Naive thymus-derived CD4-positive, alpha-beta T cell (primary cell): ENCODE data around the gene TMPRSS6. TPM values are rescaled to one million over a fixed set of nuclear protein-coding genes. Genes with fewer than 3 reads are reported as not detected.
"Not testable (repeated sequence)": the region's sequence is repeated elsewhere in the genome, so short reads cannot be mapped to it uniquely, and the experiment has no call there.

Source experiments
- ATAC-seq: fragments of 150-1000 bp; cut with Tn5 transposase; 2 replicates; pipeline ENCODE4 v1.10.0; 2021; ENCODE audit warnings: mild to moderate bottlenecking, moderate library complexity
- CTCF ChIA-PET: fragments of 350-600 bp; sonication (Branson Sonifier 250); formaldehyde crosslinking; loops from one replicate; lab custom pipeline; 2021; ENCODE audit warnings: antibody characterized with exemption; lab: Charles Lee
- POLR2A ChIA-PET: fragments of 350-600 bp; sonication (Branson Sonifier 250); formaldehyde crosslinking; loops from one replicate; lab custom pipeline; 2021; ENCODE audit warnings: antibody characterized with exemption, inconsistent platforms; lab: Charles Lee
- DNase-seq, 9 donors: peaks; one replicate each; pipeline versions ENCODE4 v3.0.0 to v3.0.0-alpha.2; 2020 to 2022; ENCODE audit warnings: mixed read lengths in 1 of 9
- H3K27ac ChIP-seq: one replicate; pipeline ENCODE4 v1.7.0; 2013; ENCODE audit warnings: mild to moderate bottlenecking, low read depth, low read length, moderate library complexity
- H3K27me3 ChIP-seq, 2 donors: one replicate each; pipeline ENCODE4 v1.7.0; 2013; ENCODE audit warnings: low read length in 2 of 2, mild to moderate bottlenecking in 2 of 2, moderate library complexity in 2 of 2; ENCODE audit not compliant: control insufficient read depth in 2 of 2, insufficient read depth in 2 of 2
- H3K36me3 ChIP-seq, 3 experiments: 1 replicate in 2 of 3; 2 replicates in 1 of 3; pipeline ENCODE4 v1.7.0; 2013; ENCODE audit warnings: low read length in 3 of 3, mild to moderate bottlenecking in 3 of 3, moderate library complexity in 1 of 3; ENCODE audit not compliant: insufficient read depth in 3 of 3, control insufficient read depth in 2 of 3
- H3K4me1 ChIP-seq, 2 donors: one replicate each; pipeline ENCODE4 v1.7.0; 2013; ENCODE audit warnings: low read length in 2 of 2, mild to moderate bottlenecking in 2 of 2, moderate library complexity in 1 of 2; ENCODE audit not compliant: control insufficient read depth in 2 of 2, insufficient read depth in 2 of 2
- H3K4me3 ChIP-seq: 2 replicates; pipeline ENCODE4 v1.7.0; 2013; ENCODE audit warnings: mild to moderate bottlenecking, low read length
- H3K9me3 ChIP-seq, 3 experiments: 1 replicate in 2 of 3; 2 replicates in 1 of 3; pipeline ENCODE4 v1.7.0; 2013; ENCODE audit warnings: low read length in 3 of 3; ENCODE audit not compliant: control insufficient read depth in 2 of 3
- H3K27ac Mint-ChIP-seq, 9 donors: one replicate each; pipeline ENCODE4 v1.8.0; 2020 to 2022; ENCODE audit warnings: mixed read lengths in 9 of 9, mild to moderate bottlenecking in 8 of 9, moderate library complexity in 5 of 9, inconsistent platforms in 2 of 9
- H3K27me3 Mint-ChIP-seq, 5 donors: one replicate each; pipeline ENCODE4 v1.8.0; 2021 to 2022; ENCODE audit warnings: mixed read lengths in 5 of 5, mild to moderate bottlenecking in 1 of 5
- H3K36me3 Mint-ChIP-seq, 5 donors: one replicate each; pipeline ENCODE4 v1.8.0; 2020 to 2022; ENCODE audit warnings: mixed read lengths in 5 of 5, mild to moderate bottlenecking in 3 of 5, inconsistent platforms in 1 of 5
- H3K4me1 Mint-ChIP-seq, 7 donors: one replicate each; pipeline ENCODE4 v1.8.0; 2020 to 2022; ENCODE audit warnings: mixed read lengths in 7 of 7, mild to moderate bottlenecking in 3 of 7, inconsistent platforms in 1 of 7
- H3K4me3 Mint-ChIP-seq, 10 donors: one replicate each; pipeline ENCODE4 v1.8.0; 2020 to 2022; ENCODE audit warnings: mild to moderate bottlenecking in 10 of 10, mixed read lengths in 10 of 10, moderate library complexity in 6 of 10, inconsistent platforms in 2 of 10
- H3K9me3 Mint-ChIP-seq, 11 donors: one replicate each; pipeline ENCODE4 v1.8.0; 2020 to 2022; ENCODE audit warnings: mixed read lengths in 11 of 11, mild to moderate bottlenecking in 4 of 11, inconsistent platforms in 1 of 11, moderate library complexity in 1 of 11
- intact Hi-C, 2 donors: fragments of 100-400 bp; cut with micrococcal nuclease; formaldehyde crosslinking; loops; one replicate each; pipeline ENCODE4 v1.15.1; 2023
- polyA plus RNA-seq, 2 donors: library from polyadenylated mRNA; unstranded; fragments of 300-500 nt; fragmentation: Illumina TruSeq; gene quantifications; one replicate each; pipeline ENCODE4 v1.2.3, GENCODE V29; 2021
- total RNA-seq, 6 experiments: library from RNA in 5 of 6; stranded (reverse) in 5 of 6; gene quantifications; 1 replicate in 5 of 6; 2 replicates in 1 of 6; pipeline ENCODE4 v1.2.3 and lab custom pipeline; 2021 to 2026

TMPRSS6 gene
- total and polyA plus RNA-seq, 7 experiments from 2014 or later: 0.22 to 3.2 (median 0.32) TPM; not detected in 2

DNA sequence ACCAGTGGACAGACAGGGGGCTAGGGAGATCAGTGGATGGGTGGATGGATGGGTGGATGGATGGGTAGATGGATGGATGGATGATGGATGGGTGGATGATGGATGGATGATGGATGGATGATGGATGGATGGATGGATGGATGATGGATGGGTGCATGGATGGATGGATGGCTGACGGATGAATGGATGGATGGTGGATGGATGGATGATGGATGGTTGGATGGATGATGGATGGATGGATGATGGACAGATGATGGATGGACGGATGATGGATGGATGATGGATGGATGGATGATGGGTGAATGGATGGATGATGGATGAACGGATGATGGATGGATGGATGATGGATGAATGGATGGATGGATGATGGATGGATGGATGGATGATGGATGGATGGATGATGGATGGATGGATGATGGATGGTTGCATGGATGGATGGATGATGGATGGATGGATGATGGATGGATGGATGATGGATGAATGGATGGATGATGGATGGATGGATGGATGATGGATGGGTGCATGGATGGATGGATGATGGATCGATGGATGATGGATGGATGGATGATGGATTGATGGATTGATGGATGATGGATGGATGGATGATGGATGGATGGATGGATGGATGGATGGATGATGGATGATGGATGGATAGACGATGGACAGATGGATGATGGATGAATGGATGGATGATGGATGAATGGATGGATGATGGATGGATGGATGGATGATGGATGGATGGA is 37.5 kb downstream of the TMPRSS6 start:
- intact Hi-C loops: loop anchor here (10.0 kb wide), 2 partner anchors 353 to 413 kb away; partner anchors contain the start of genes ELFN2 (in 1 of the 2) and MFNG (in 1 of the 2)
- H3K4me1 ChIP-seq, DNase-seq, CTCF ChIA-PET, H3K27ac ChIP-seq, H3K9me3 Mint-ChIP-seq, H3K36me3 ChIP-seq, ATAC-seq, H3K4me1 Mint-ChIP-seq, H3K36me3 Mint-ChIP-seq, H3K4me3 Mint-ChIP-seq, H3K27me3 ChIP-seq, H3K9me3 ChIP-seq, H3K4me3 ChIP-seq, H3K27ac Mint-ChIP-seq, POLR2A ChIA-PET: not testable (repeated sequence)
- peaks cover 8 to 28% (median 16%) of the 10 kb centered on the region in 5 donors for H3K27me3 Mint-ChIP-seq

DNA sequence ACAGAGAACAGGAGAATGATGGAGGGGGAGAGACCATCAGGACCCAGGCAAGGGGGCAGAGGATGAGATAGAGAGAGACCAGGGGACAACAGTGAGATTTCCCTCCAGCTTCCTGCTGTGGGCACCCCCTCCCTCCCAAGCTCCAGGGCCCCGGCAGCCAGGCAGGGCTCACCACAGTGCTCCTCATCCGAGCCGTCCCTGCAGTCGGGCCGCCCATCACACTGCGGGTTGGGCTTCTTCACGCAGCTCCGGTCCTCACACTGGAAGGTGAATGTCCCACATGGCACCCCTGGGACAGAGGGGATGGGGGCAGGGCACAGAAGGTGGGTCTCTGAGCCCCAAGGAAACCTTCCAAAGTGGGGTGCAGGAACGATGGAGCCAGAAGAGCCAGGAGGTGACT is 38.8 kb downstream of the TMPRSS6 start:
- Histone ChIP-seq H3K27ac (no peak overlapping the region), H3K4me1 (no peaks in the 10 kb centered on the region), H3K36me3 (no peaks in the 10 kb centered on the region), H3K27me3 (peaks cover 0 to 4% of the 10 kb centered on the region in 2 donors), H3K4me3 (no peak overlapping the region), H3K9me3 (no peaks in the 10 kb centered on the region)
- Mint-ChIP-seq H3K36me3 (peaks cover 0 to 1% (median 0%) of the 10 kb centered on the region in 5 donors), H3K4me1 (peaks cover 0 to 3% (median 0%) of the 10 kb centered on the region in 7 donors), H3K9me3 (no peaks in the 10 kb centered on the region), H3K4me3 (no peak overlapping the region), H3K27ac (no peak overlapping the region), H3K27me3 (peaks cover 8 to 26% (median 15%) of the 10 kb centered on the region in 5 donors)
- DNase-seq (no peak), ATAC-seq (no peak)
- ChIA-PET POLR2A (interaction anchor here (0.7 kb wide), 2 partner anchors 168 to 359 kb away, joined by 3 read pairs; no protein-coding TSS in a partner anchor), CTCF (no interaction called here)
- intact Hi-C loops: loop anchor here (10.0 kb wide), 2 partner anchors 354 to 414 kb away; partner anchors contain the start of genes ELFN2 (in 1 of the 2) and MFNG (in 1 of the 2)

DNA sequence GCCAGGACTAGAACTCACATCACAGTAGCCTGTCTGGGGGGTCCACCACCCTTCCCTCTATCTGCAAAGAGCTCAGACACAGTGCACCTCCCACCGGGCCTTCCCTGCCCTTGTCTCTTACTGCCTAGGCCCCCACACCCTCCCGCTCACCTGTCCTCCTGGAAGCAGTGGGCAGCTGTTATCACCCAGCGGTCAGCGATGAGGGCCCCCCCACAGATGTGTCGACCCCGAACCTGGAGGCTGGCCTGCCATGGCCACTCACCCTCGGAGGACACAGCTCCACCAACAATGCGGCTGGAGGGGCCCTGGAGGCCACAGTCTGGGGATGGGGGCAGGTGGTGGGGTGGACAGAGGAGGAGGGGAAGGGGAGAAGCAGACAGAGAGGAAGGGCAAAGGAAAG is 39.2 kb downstream of the TMPRSS6 start:
- CTCF ChIA-PET: no interaction called here
- POLR2A ChIA-PET: interaction anchor here (0.7 kb wide), 1 partner anchor 168 kb away, joined by 3 read pairs; no protein-coding TSS in a partner anchor
- H3K4me1 Mint-ChIP-seq: peaks cover 0 to 3% (median 0%) of the 10 kb centered on the region in 7 donors
- ATAC-seq (no peak), DNase-seq (no peak)
- Histone ChIP-seq H3K4me1 (no peaks in the 10 kb centered on the region), H3K36me3 (no peaks in the 10 kb centered on the region), H3K9me3 (no peaks in the 10 kb centered on the region), H3K27ac (no peak overlapping the region), H3K4me3 (no peak overlapping the region), H3K27me3 (peaks cover 0 to 4% of the 10 kb centered on the region in 2 donors)
- no peak overlapping the region for H3K27ac Mint-ChIP-seq
- H3K27me3 Mint-ChIP-seq: peaks cover 8 to 23% (median 12%) of the 10 kb centered on the region in 5 donors
- intact Hi-C loops: loop anchor here (10.0 kb wide), 2 partner anchors 354 to 414 kb away; partner anchors contain the start of genes ELFN2 (in 1 of the 2) and MFNG (in 1 of the 2)
- no peak overlapping the region for H3K4me3 Mint-ChIP-seq
- peaks cover 0 to 1% (median 0%) of the 10 kb centered on the region in 5 donors for H3K36me3 Mint-ChIP-seq
- H3K9me3 Mint-ChIP-seq: no peaks in the 10 kb centered on the region

DNA sequence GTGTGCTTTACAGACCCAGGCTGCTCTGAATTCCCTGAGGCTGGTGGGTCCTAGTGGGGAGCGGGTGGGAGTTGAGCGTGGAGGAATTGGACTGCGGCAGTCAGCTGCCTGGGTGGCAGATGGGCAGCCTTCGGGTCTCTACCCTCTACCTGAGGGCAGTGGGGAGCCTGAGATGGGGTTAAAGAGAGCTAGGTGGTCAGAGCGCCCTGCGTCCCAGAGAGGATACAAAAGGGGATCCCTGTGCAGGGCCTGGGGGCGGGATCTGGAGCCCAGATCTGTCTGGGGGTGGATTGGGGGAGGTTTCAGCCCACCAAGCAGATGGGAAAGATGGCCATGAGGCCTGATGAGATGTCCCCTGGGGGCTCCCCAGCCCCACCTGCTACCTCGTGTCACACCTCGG is 39.8 kb downstream of the TMPRSS6 start:
- Histone ChIP-seq H3K4me3 (no peak overlapping the region), H3K36me3 (no peaks in the 10 kb centered on the region), H3K27ac (no peak overlapping the region), H3K9me3 (no peaks in the 10 kb centered on the region), H3K4me1 (no peaks in the 10 kb centered on the region), H3K27me3 (peaks cover 0 to 4% of the 10 kb centered on the region in 2 donors)
- Mint-ChIP-seq H3K4me3 (no peak overlapping the region), H3K27me3 (peaks cover 8 to 23% (median 12%) of the 10 kb centered on the region in 5 donors), H3K36me3 (peaks cover 0 to 1% (median 0%) of the 10 kb centered on the region in 5 donors), H3K9me3 (no peaks in the 10 kb centered on the region), H3K4me1 (peaks cover 0 to 2% (median 0%) of the 10 kb centered on the region in 7 donors), H3K27ac (no peak overlapping the region)
- DNase-seq (no peak), ATAC-seq (no peak)
- ChIA-PET CTCF (no interaction called here), POLR2A (no interaction called here)
- intact Hi-C loops: loop anchor here (10.0 kb wide), 2 partner anchors 355 to 415 kb away; partner anchors contain the start of genes ELFN2 (in 1 of the 2) and MFNG (in 1 of the 2)

DNA sequence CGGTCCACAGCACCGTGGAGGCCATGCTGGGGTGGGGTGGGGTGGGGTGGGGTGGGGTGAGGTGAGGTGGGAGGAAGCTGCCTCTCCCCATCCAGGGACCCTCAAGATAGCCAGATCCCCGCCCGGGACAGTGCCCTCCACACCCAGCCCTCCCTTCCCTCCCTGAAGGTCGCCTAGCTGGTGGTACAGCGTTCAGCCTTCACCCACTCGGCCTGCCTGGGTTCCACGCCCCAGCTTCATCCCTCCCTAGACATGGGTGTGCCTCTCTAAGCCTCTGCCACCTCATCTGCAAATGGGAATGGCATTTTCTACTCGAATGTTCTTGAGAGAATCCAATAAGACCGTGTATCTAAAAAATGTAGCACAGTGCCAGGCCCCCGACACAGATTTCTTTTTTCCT is 40.2 kb downstream of the TMPRSS6 start:
- no peaks in the 10 kb centered on the region for H3K36me3 ChIP-seq
- Mint-ChIP-seq H3K4me1 (peaks cover 0 to 4% (median 0%) of the 10 kb centered on the region in 7 donors), H3K36me3 (peaks cover 0 to 1% (median 0%) of the 10 kb centered on the region in 5 donors), H3K9me3 (no peaks in the 10 kb centered on the region), H3K27ac (no peak overlapping the region), H3K4me3 (no peak overlapping the region), H3K27me3 (peaks cover 8 to 23% (median 12%) of the 10 kb centered on the region in 5 donors)
- ChIA-PET CTCF (no interaction called here), POLR2A (no interaction called here)
- ATAC-seq (no peak), DNase-seq (no peak)
- H3K4me3 ChIP-seq: no peak overlapping the region
- H3K9me3 ChIP-seq: no peaks in the 10 kb centered on the region
- peaks cover 0 to 4% of the 10 kb centered on the region in 2 donors for H3K27me3 ChIP-seq
- intact Hi-C loops: no loop called here
- H3K27ac ChIP-seq: no peak overlapping the region
- no peaks in the 10 kb centered on the region for H3K4me1 ChIP-seq

DNA sequence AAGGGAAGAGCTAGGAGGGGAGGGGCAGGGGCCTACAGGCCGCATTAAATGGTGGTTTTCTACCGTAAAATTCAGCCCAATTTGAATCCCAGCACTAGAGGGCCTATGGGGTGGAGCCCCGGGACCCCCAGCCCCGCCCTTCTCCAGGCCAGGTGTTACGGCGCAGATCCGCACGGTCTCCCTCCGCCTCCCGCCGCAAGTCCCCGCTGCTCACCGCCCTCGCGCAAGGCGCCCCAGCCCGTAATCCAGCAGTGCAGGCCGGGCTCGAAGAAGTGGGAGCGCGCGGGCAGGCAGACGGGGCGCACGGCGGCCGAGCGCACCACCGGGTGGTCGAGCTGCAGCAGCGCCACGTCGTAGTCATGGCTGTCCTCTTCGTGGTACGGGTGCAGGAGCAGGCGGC is 40.7 kb downstream of the TMPRSS6 start:
- no peaks in the 10 kb centered on the region for H3K36me3 ChIP-seq
- H3K4me3 Mint-ChIP-seq: no peak overlapping the region
- intact Hi-C loops: no loop called here
- no peak overlapping the region for H3K4me3 ChIP-seq
- ATAC-seq: no peak
- no peak for DNase-seq
- no peaks in the 10 kb centered on the region for H3K9me3 ChIP-seq
- CTCF ChIA-PET: no interaction called here
- no peak overlapping the region for H3K27ac Mint-ChIP-seq
- peaks cover 0 to 1% (median 0%) of the 10 kb centered on the region in 5 donors for H3K36me3 Mint-ChIP-seq
- H3K4me1 ChIP-seq: no peaks in the 10 kb centered on the region
- H3K27me3 ChIP-seq: peaks cover 0 to 4% of the 10 kb centered on the region in 2 donors
- H3K27ac ChIP-seq: no peak overlapping the region
- H3K9me3 Mint-ChIP-seq: no peaks in the 10 kb centered on the region
- POLR2A ChIA-PET: no interaction called here
- H3K4me1 Mint-ChIP-seq: peaks cover 0 to 6% (median 0%) of the 10 kb centered on the region in 7 donors
- peaks cover 8 to 23% (median 12%) of the 10 kb centered on the region in 5 donors for H3K27me3 Mint-ChIP-seq
